ENCODE results near the gene WBP2NL.

Gene WBP2NL

GRCh38 chr22:41998361-41999261 lies at the start of gene WBP2NL:
TSS of gene WBP2NL (plus strand) at chr22:41998788. CDS start at chr22:41998819, 31 bp downstream.
- TF ChIP-seq REST (IDR thresholded peaks at IDR 0.05; ENCODE audit: low read depth), result no peak
- TF ChIP-seq CREB1 (IDR thresholded peaks at IDR 0.05; ENCODE audit: low read depth), result peak; percentile 43; the same call in 1 of the 2 replicates
- no peak for TF ChIP-seq NFIC (IDR thresholded peaks at IDR 0.05)
- TF ChIP-seq YY1 (IDR thresholded peaks at IDR 0.05; ENCODE audit: low read depth), result peak; percentile 93
- peak; percentile 98 for TF ChIP-seq MAX (IDR thresholded peaks at IDR 0.05)
- no peak for TF ChIP-seq EGR1 (IDR thresholded peaks at IDR 0.05)
- TF ChIP-seq TEAD4 (IDR thresholded peaks at IDR 0.05), result 0 out of 2 replicates have a peak, but pooled peaks have one; percentile 14
- TF ChIP-seq CEBPB (IDR thresholded peaks at IDR 0.05), result no peak
- TF ChIP-seq FOXM1 (IDR thresholded peaks at IDR 0.05; ENCODE audit: borderline replicate concordance, low read depth), result no peak
- TF ChIP-seq USF1 (IDR thresholded peaks at IDR 0.05), result peak; percentile 98
- peak; percentile 84 for TF ChIP-seq TAF1 (IDR thresholded peaks at IDR 0.05; ENCODE audit: low read depth)
- no peak for TF ChIP-seq TCF12 (IDR thresholded peaks at IDR 0.05; ENCODE audit: low read depth)

- TF ChIP-seq EGR1 (IDR thresholded peaks at IDR 0.05) (no peak), TEAD4 (IDR thresholded peaks at IDR 0.05) (no peak), TAF1 (IDR thresholded peaks at IDR 0.05; ENCODE audit: low read depth) (no peak), FOXM1 (IDR thresholded peaks at IDR 0.05; ENCODE audit: borderline replicate concordance, low read depth) (no peak)
Observed at GRCh38 chr22:41949297-41949965, 49.2 kb upstream of the WBP2NL start.

GRCh38 chr22:41951898-41952474 lies 46.6 kb upstream of the WBP2NL start, which contains the start of gene SMIM45:
TSS of gene SMIM45 (plus strand) at chr22:41952150.
- no peak for TF ChIP-seq TEAD4 (IDR thresholded peaks at IDR 0.05)
- TF ChIP-seq USF1 (IDR thresholded peaks at IDR 0.05), result peak; percentile 30; the same call in 1 of the 2 replicates
- no peak for TF ChIP-seq YY1 (IDR thresholded peaks at IDR 0.05; ENCODE audit: low read depth)
- no peak for TF ChIP-seq ZBTB7A (IDR thresholded peaks at IDR 0.05; ENCODE audit: low read depth)

- TF ChIP-seq NFIC (IDR thresholded peaks at IDR 0.05) (no peak), EP300 (IDR thresholded peaks at IDR 0.05; ENCODE audit: borderline replicate concordance) (no peak), TCF12 (IDR thresholded peaks at IDR 0.05; ENCODE audit: low read depth) (no peak), MAX (IDR thresholded peaks at IDR 0.05) (no peak), RAD21 (IDR thresholded peaks at IDR 0.05; ENCODE audit: low read depth) (no peak), YY1 (IDR thresholded peaks at IDR 0.05; ENCODE audit: low read depth) (no peak), TAF1 (IDR thresholded peaks at IDR 0.05; ENCODE audit: low read depth) (no peak), USF1 (IDR thresholded peaks at IDR 0.05) (no peak), CEBPB (IDR thresholded peaks at IDR 0.05) (no peak), TEAD4 (IDR thresholded peaks at IDR 0.05) (no peak), EGR1 (IDR thresholded peaks at IDR 0.05) (no peak), CREB1 (IDR thresholded peaks at IDR 0.05; ENCODE audit: low read depth) (no peak)
Observed at GRCh38 chr22:41952713-41953112, 45.9 kb upstream of the WBP2NL start.

- TF ChIP-seq NFIC (IDR thresholded peaks at IDR 0.05) (no peak), EP300 (IDR thresholded peaks at IDR 0.05; ENCODE audit: borderline replicate concordance) (no peak), YY1 (IDR thresholded peaks at IDR 0.05; ENCODE audit: low read depth) (no peak), ZBTB7A (IDR thresholded peaks at IDR 0.05; ENCODE audit: low read depth) (no peak), TAF1 (IDR thresholded peaks at IDR 0.05; ENCODE audit: low read depth) (no peak), TEAD4 (IDR thresholded peaks at IDR 0.05) (no peak), MAX (IDR thresholded peaks at IDR 0.05) (no peak), TCF12 (IDR thresholded peaks at IDR 0.05; ENCODE audit: low read depth) (no peak), USF1 (IDR thresholded peaks at IDR 0.05) (no peak), CREB1 (IDR thresholded peaks at IDR 0.05; ENCODE audit: low read depth) (no peak), EGR1 (IDR thresholded peaks at IDR 0.05) (no peak), REST (IDR thresholded peaks at IDR 0.05; ENCODE audit: low read depth) (no peak), FOXM1 (IDR thresholded peaks at IDR 0.05; ENCODE audit: borderline replicate concordance, low read depth) (no peak), RAD21 (IDR thresholded peaks at IDR 0.05; ENCODE audit: low read depth) (no peak), CEBPB (IDR thresholded peaks at IDR 0.05) (no peak)
Observed at GRCh38 chr22:41957941-41958556, 40.5 kb upstream of the WBP2NL start.

Measured in Ishikawa (cell line).